KOPT-K1 (cell line): ENCODE measurements around the gene OR1E1.
"Not testable (repeated sequence)": the region's sequence is repeated elsewhere in the genome, so short reads cannot be mapped to it uniquely, and the experiment has no call there.

Source experiments
- H3K27ac ChIP-seq: fragments of 200-600 bp; sonication (generic); 2 replicates; pipeline ENCODE4 v1.5.1; 2016; ENCODE audit warnings: antibody characterized with exemption, mild to moderate bottlenecking, low read depth, low read length; ENCODE audit not compliant: poor library complexity, severe bottlenecking
- H3K36me3 ChIP-seq: fragments of 200-600 bp; sonication (generic); 2 replicates; pipeline ENCODE4 v1.5.1; 2017; ENCODE audit warnings: antibody characterized with exemption, mild to moderate bottlenecking, low read length, moderate library complexity; ENCODE audit not compliant: insufficient read depth
- H3K9me3 ChIP-seq: fragments of 200-600 bp; sonication (generic); 2 replicates; pipeline ENCODE4 v1.5.1; 2017; ENCODE audit warnings: antibody characterized with exemption, low read length, mild to moderate bottlenecking; ENCODE audit not compliant: insufficient read depth, poor library complexity, severe bottlenecking

Gene OR1E1

DNA sequence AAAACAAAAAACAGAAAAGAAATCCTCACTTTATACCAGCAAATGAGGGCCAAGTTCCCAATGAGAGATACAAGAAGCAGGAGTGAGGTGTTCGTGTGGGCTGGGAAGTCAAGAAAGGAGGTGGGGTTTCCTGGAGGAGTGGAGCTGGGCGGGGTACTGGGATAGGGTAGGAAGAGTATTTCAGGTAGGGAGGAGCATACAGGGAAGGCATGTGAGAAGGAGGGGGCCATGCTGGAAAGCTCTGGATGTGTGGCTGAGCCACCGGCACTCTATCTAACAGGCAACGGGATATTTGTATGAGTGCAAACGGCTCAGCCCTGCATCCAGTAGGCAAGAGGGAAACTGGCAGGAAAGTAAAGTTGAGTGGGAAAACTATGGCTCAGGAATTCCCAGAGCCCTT, 16.3 kb downstream of the OR1E1 start:
- H3K27ac ChIP-seq: no peak overlapping the region
- H3K9me3 ChIP-seq: no peaks in the 10 kb centered on the region
- no peaks in the 10 kb centered on the region for H3K36me3 ChIP-seq

DNA sequence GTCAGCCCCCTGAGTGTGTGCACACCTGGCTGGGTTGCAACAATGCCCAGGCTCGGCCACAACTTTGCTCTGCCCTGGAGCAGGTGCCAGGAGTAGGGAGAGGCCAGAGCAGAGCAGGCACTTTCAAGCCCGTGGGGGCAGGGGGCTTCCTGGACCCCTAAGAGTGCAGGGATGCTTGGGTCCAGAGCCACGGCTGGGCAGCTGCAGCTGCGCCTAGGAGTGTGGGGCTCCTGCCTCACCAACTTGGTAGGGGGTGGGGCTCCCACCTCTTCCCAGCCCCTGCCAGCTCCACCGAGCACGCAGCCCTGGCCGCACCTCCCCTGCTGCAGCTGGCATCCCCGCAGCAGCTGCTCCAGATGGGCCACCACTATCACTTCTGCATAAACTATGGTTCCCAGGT, 19.9 kb downstream of the OR1E1 start:
- no peak overlapping the region for H3K27ac ChIP-seq
- H3K9me3 ChIP-seq: no peaks in the 10 kb centered on the region
- H3K36me3 ChIP-seq: no peaks in the 10 kb centered on the region

DNA sequence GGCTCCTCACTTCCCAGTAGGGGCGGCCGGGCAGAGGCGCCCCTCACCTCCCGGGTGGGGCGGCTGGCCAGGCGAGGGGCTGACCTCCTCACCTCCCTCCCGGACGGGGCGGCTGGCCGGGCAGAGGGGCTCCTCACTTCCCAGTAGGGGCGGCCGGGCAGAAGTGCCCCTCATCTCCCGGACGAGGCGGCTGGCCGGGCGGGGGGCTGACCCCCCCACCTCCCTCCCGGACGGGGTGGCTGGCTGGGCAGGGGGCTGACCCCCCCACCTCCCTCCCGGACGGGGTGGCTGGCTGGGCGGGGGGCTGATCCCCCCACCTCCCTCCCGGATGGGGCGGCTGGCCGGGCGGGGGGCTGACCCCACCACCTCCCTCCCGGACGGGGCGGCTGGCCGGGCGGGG, 27.0 kb downstream of the OR1E1 start:
- H3K27ac ChIP-seq, H3K9me3 ChIP-seq, H3K36me3 ChIP-seq: not testable (repeated sequence)
